C4-2B (cell line): Measurements from ENCODE around the gene ADSS2.

Experiments
- CTCF ChIP-seq: fragments of 450-650 bp; conservative IDR thresholded peaks from 2 replicates; pipeline ENCODE4 v1.5.1; 2017; ENCODE audit warnings: mild to moderate bottlenecking
- ZFX ChIP-seq: fragments of 450-650 bp; IDR thresholded peaks from 2 replicates; pipeline ENCODE4 v1.6.1; 2017

DNA sequence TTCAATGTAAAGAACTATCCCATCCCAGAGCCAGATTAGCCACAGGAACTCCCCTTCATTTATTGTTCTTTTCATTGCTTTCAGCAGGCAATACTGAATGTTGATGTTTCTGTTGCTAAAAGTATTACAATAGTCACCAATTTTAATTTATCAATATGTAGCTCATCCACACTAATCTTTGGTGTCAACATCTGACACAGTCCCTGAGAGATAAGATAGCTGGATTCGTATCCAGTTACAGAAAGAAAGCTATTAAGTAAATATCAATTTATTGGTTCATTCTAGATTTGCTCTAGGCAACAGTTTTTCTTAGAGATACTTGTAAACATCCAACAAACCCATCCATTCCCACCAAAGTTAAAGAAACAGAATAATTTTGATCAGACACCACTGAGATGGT, 4.7 kb downstream of the ADSS2 start:
- no peak for TF ChIP-seq CTCF
- no peak for TF ChIP-seq ZFX
